Endothelial cell of umbilical vein (primary cell): Measurements from ENCODE around the gene ARHGAP18. TPM values are rescaled to one million over a fixed set of nuclear protein-coding genes. Genes with fewer than 3 reads are reported as not detected.

Experiments
- BruUV-seq: library from RNA; stranded (reverse); fragments of 400-500 nt; replicated peaks from 2 replicates; lab custom pipeline; 2021; lab: Mats Ljungman, UMichigan
- CTCF ChIA-PET: fragments of 300-600, 350-600 bp; sonication (Branson Sonifier 250); formaldehyde crosslinking; loops from one replicate; lab custom pipeline; 2021; ENCODE audit warnings: antibody characterized with exemption, inconsistent platforms; lab: Charles Lee
- POLR2A ChIA-PET: fragments of 300-600, 350-600 bp; sonication (Branson Sonifier 250); formaldehyde crosslinking; loops from one replicate; lab custom pipeline; 2021; ENCODE audit warnings: antibody characterized with exemption, inconsistent platforms; lab: Charles Lee
- DNase-seq: peaks from one replicate; pipeline ENCODE4 v3.0.0-alpha.2; 2011; ENCODE audit warnings: low read depth, low spot score
- FAIRE-seq: peaks from 2 replicates; lab custom pipeline; 2011; peaks lifted over from hg19 to GRCh38; lab: Jason Lieb, UNC
- H2AFZ ChIP-seq: 2 replicates; pipeline ENCODE4 v1.6.0; 2012; ENCODE audit warnings: low read depth, low read length, control low read depth, inconsistent platforms
- H3K27ac ChIP-seq: 2 replicates; pipeline ENCODE4 v1.5.1; 2011; ENCODE audit warnings: low read depth, mild to moderate bottlenecking, control low read depth, low read length, moderate library complexity; ENCODE audit not compliant: insufficient read depth
- H3K27me3 ChIP-seq, 2 experiments: 2 replicates each; pipeline versions ENCODE4 v1.6.0 to v1.6.1; 2011; ENCODE audit warnings: low read length in 2 of 2, mixed read lengths in 1 of 2; ENCODE audit not compliant: control insufficient read depth in 2 of 2, insufficient read depth in 2 of 2
- H3K36me3 ChIP-seq, 2 experiments: 2 replicates in 1 of 2; 3 replicates in 1 of 2; pipeline ENCODE4 v1.5.1; 2011; ENCODE audit warnings: low read length in 2 of 2, mild to moderate bottlenecking in 1 of 2, moderate library complexity in 1 of 2; ENCODE audit not compliant: control insufficient read depth in 2 of 2, insufficient read depth in 2 of 2; ENCODE audit errors: extremely low read depth in 1 of 2
- H3K4me1 ChIP-seq: 3 replicates; pipeline ENCODE4 v1.5.1; 2011; ENCODE audit warnings: mild to moderate bottlenecking, low read length; ENCODE audit not compliant: control insufficient read depth, insufficient read depth; ENCODE audit errors: extremely low read depth
- H3K4me2 ChIP-seq: 2 replicates; pipeline ENCODE4 v1.6.1; 2011; ENCODE audit warnings: low read length, control low read depth, mixed read lengths; ENCODE audit not compliant: insufficient read depth
- H3K4me3 ChIP-seq, 3 experiments: fragments of 200-600 bp in 1 of 3; sonication (generic), shearing (Covaris generic) in 1 of 3; replicated peaks in 1 of 3; 2 replicates each; pipeline ENCODE4 v1.5.1; 2011 to 2016; ENCODE audit warnings: control low read depth in 3 of 3, low read length in 3 of 3, mild to moderate bottlenecking in 2 of 3, inconsistent platforms in 1 of 3, low read depth in 1 of 3, moderate library complexity in 1 of 3; ENCODE audit not compliant: insufficient read depth in 1 of 3
- H3K79me2 ChIP-seq: 2 replicates; pipeline ENCODE4 v1.6.0; 2012; ENCODE audit warnings: low read length, inconsistent platforms; ENCODE audit not compliant: control insufficient read depth, insufficient read depth
- H3K9ac ChIP-seq: replicated peaks from 2 replicates; pipeline ENCODE3; 2011; ENCODE audit warnings: low read length, control low read depth; ENCODE audit not compliant: insufficient read depth; ENCODE audit errors: extremely low read depth
- H3K9me1 ChIP-seq: replicated peaks from 3 replicates; pipeline ENCODE4 v1.6.0; 2011; ENCODE audit warnings: mild to moderate bottlenecking, low read length; ENCODE audit not compliant: control insufficient read depth, insufficient read depth; ENCODE audit errors: extremely low read depth
- H3K9me3 ChIP-seq: replicated peaks from 2 replicates; pipeline ENCODE4 v1.5.1; 2012; ENCODE audit warnings: low read length, inconsistent platforms; ENCODE audit not compliant: control insufficient read depth, insufficient read depth
- H4K20me1 ChIP-seq: replicated peaks from 2 replicates; pipeline ENCODE3; 2011; ENCODE audit warnings: mild to moderate bottlenecking, low read length; ENCODE audit not compliant: control insufficient read depth, insufficient read depth; ENCODE audit errors: extremely low read depth
- EZH2 ChIP-seq: IDR thresholded peaks from 2 replicates; pipeline ENCODE4 v1.6.1; 2012; ENCODE audit warnings: borderline replicate concordance, low read depth, mild to moderate bottlenecking, moderate library complexity, low read length, inconsistent platforms; ENCODE audit not compliant: severe bottlenecking
- FOS ChIP-seq: IDR thresholded peaks from 2 replicates; pipeline ENCODE4 v1.6.1; 2011; ENCODE audit warnings: mild to moderate bottlenecking, low read length, moderate library complexity, borderline replicate concordance; ENCODE audit not compliant: insufficient read depth
- GATA2 ChIP-seq: IDR thresholded peaks from 2 replicates; pipeline ENCODE4 v1.7.0; 2011; ENCODE audit warnings: low read depth, mild to moderate bottlenecking, moderate library complexity, mixed read lengths, low read length; ENCODE audit not compliant: insufficient read length, insufficient read depth
- JUN ChIP-seq: IDR thresholded peaks from 2 replicates; pipeline ENCODE4 v1.6.1; 2011; ENCODE audit warnings: borderline replicate concordance, low read depth; ENCODE audit not compliant: insufficient read length, insufficient read depth
- MAX ChIP-seq: IDR thresholded peaks from 2 replicates; pipeline ENCODE4 v1.6.1; 2011; ENCODE audit not compliant: insufficient read depth, insufficient read length
- MYC ChIP-seq: IDR thresholded peaks from one replicate; pipeline ENCODE4 v1.6.1; 2011; ENCODE audit warnings: mild to moderate bottlenecking, low read depth, low read length
- POLR2A ChIP-seq: IDR thresholded peaks from 2 replicates; pipeline ENCODE4 v1.6.1; 2012; ENCODE audit warnings: low read depth, mild to moderate bottlenecking, control low read depth, low read length
- POLR2AphosphoS5 ChIP-seq: IDR thresholded peaks from 2 replicates; pipeline ENCODE4 v1.6.1; 2012; ENCODE audit warnings: low read depth, mild to moderate bottlenecking, control low read depth, low read length, moderate library complexity; ENCODE audit not compliant: insufficient read depth
- dilution Hi-C: fragments of 300-500 bp; cut with MboI; formaldehyde crosslinking; loops from one replicate; pipeline ENCODE4 v1.15.0; 2019; ENCODE audit warnings: low sequenced_read_pairs; ENCODE audit not compliant: extremely low pct_ligation_motif_present
- intact Hi-C: fragments of 100-400 bp; cut with micrococcal nuclease; formaldehyde crosslinking; loops from one replicate; pipeline ENCODE4 v1.10.0; 2022
- polyA plus RNA-seq, 4 experiments: library from polyadenylated mRNA; depleted of rRNA in 3 of 4; stranded (reverse) in 3 of 4; unstranded in 1 of 4; fragments of >200 nt; gene quantifications; 2 replicates each; pipeline versions ENCODE4 v1.2.1 to v1.2.3, GENCODE V29; 2011 to 2012; ENCODE audit warnings: missing spikeins in 1 of 4
- total RNA-seq: library from RNA; stranded (reverse); gene quantifications from 2 replicates; pipeline ENCODE4 v1.2.3, GENCODE V29; 2021
- TF ChIP-seq, protein P1 (sequence below), 2 donors: IDR thresholded peaks; 1 replicate in 1 of 2; 2 replicates in 1 of 2; pipeline ENCODE4 v1.5.1; 2011; ENCODE audit warnings: low read length in 2 of 2, mild to moderate bottlenecking in 2 of 2, moderate library complexity in 2 of 2, control low read depth in 1 of 2, inconsistent platforms in 1 of 2, low read depth in 1 of 2; ENCODE audit not compliant: insufficient read depth in 1 of 2; ENCODE audit errors: extremely low read depth in 1 of 2

Gene ARHGAP18
- total and polyA plus RNA-seq, 2 donors (not counting 3 experiments of a cell fraction or from before 2014, with no cell fraction given): 13.1 to 86.1 TPM

- Histone ChIP-seq H3K4me1 (no peaks in the 10 kb centered on the region), H3K4me3 (no peak overlapping the region), H3K9me1 (no peaks in the 10 kb centered on the region), H3K9me3 (no peaks in the 10 kb centered on the region), H3K79me2 (no peaks in the 10 kb centered on the region), H3K4me2 (no peak overlapping the region), H3K9ac (no peak overlapping the region), H4K20me1 (no peaks in the 10 kb centered on the region), H2AFZ (no peak overlapping the region), H3K27ac (no peak overlapping the region), H3K27me3 (no peaks in the 10 kb centered on the region), H3K36me3 (peaks cover 9 to 10% of the 10 kb centered on the region in 2 experiments)
- CTCF ChIA-PET: no interaction called here
- intact Hi-C loops (no loop called here), dilution Hi-C loops (no loop called here)
- BruUV-seq: no TSS peak
- DNase-seq (no peak), FAIRE-seq (no peak)
- no peak for TF ChIP-seq MYC
- TF ChIP-seq GATA2: no peak
- TF ChIP-seq EZH2: no peak
- no peak for TF ChIP-seq MAX
- no peak for TF ChIP-seq FOS
- no peak for TF ChIP-seq JUN
- no peak for TF ChIP-seq POLR2AphosphoS5
- TF ChIP-seq POLR2A: no peak
- TF ChIP-seq, protein P1, sequence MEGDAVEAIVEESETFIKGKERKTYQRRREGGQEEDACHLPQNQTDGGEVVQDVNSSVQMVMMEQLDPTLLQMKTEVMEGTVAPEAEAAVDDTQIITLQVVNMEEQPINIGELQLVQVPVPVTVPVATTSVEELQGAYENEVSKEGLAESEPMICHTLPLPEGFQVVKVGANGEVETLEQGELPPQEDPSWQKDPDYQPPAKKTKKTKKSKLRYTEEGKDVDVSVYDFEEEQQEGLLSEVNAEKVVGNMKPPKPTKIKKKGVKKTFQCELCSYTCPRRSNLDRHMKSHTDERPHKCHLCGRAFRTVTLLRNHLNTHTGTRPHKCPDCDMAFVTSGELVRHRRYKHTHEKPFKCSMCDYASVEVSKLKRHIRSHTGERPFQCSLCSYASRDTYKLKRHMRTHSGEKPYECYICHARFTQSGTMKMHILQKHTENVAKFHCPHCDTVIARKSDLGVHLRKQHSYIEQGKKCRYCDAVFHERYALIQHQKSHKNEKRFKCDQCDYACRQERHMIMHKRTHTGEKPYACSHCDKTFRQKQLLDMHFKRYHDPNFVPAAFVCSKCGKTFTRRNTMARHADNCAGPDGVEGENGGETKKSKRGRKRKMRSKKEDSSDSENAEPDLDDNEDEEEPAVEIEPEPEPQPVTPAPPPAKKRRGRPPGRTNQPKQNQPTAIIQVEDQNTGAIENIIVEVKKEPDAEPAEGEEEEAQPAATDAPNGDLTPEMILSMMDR (IDR thresholded peaks at IDR 0.05; ENCODE audit: extremely low read depth in 1 of 2, insufficient read depth in 1 of 2, low read depth in 1 of 2, low read length in 2 of 2): no peak
- POLR2A ChIA-PET: no interaction called here
Measured at GRCh38 chr6:129592516-129593232, 117.3 kb downstream of the ARHGAP18 start.
